Ovary (tissue), 10 donors: Measurements from ENCODE around the gene TAF11. TPM values are rescaled to one million over a fixed set of nuclear protein-coding genes. Genes with fewer than 3 reads are reported as not detected.
"Not testable (repeated sequence)": the region's sequence is repeated elsewhere in the genome, so short reads cannot be mapped to it uniquely, and the experiment has no call there.

Experiments used
- DNase-seq, 5 donors: peaks; one replicate each; pipeline ENCODE4 v3.0.0-alpha.2; 2019 to 2020
- H3K27ac ChIP-seq, 2 donors: fragments of 200-600 bp; one replicate each; pipeline versions ENCODE4 v1.5.1 to v1.8.0; 2019 to 2022
- H3K27me3 ChIP-seq: fragments of 200-600 bp; one replicate; pipeline ENCODE4 v1.8.0; 2022
- H3K36me3 ChIP-seq: fragments of 200-600 bp; sonication (generic); one replicate; pipeline ENCODE4 v1.5.1; 2019
- H3K4me1 ChIP-seq: one replicate; pipeline ENCODE4 v1.8.1; 2013; ENCODE audit warnings: mild to moderate bottlenecking, moderate library complexity; ENCODE audit not compliant: insufficient read depth
- H3K4me3 ChIP-seq: fragments of 200-600 bp; sonication (generic); one replicate; pipeline ENCODE4 v1.5.1; 2017
- H3K9me3 ChIP-seq, 2 donors: fragments of 200-600 bp in 1 of 2; sonication (generic) in 1 of 2; one replicate each; pipeline versions ENCODE4 v1.5.1 to v1.8.1; 2013 to 2019; ENCODE audit warnings: mild to moderate bottlenecking in 1 of 2, moderate library complexity in 1 of 2
- EP300 ChIP-seq: sonication (generic); formaldehyde crosslinking; IDR thresholded peaks from one replicate; pipeline ENCODE4 v1.6.1; 2017; ENCODE audit warnings: antibody characterized with exemption
- POLR2A ChIP-seq: fragments of 450-650 bp; IDR thresholded peaks from one replicate; pipeline ENCODE4 v1.6.1; 2017; ENCODE audit warnings: antibody characterized with exemption, mild to moderate bottlenecking, moderate library complexity
- WGBS, 3 donors: extraction: QIAGEN DNeasy Blood & Tissue Kit in 1 of 3; methylation state at CpG; one replicate each; pipeline versions ENCODE4 v1.1.5 to v1.1.7; 2013 to 2017; 5-methylcytosine and 5-hydroxymethylcytosine counted together
- intact Hi-C, 4 donors: fragments of 100-400 bp; cut with DNase I; formaldehyde crosslinking; loops; one replicate each; pipeline versions ENCODE4 v1.11.0 to v1.15.1; 2022 to 2023
- long read RNA-seq, 3 donors: library from polyadenylated mRNA in 2 of 3; unstranded in 2 of 3; transcript quantifications; one replicate each; pipeline ENCODE4 v2.0.0 and lab custom pipeline, GENCODE V29; 2021 to 2026
- polyA plus RNA-seq, 2 donors: library from polyadenylated mRNA; stranded (reverse); fragments of 200-250 nt in 1 of 2; fragments of 350-450 nt in 1 of 2; fragmentation: Illumina TruSeq in 1 of 2; extraction: RNeasy Lipid Tissue Mini Kit (QIAGEN cat#74804) in 1 of 2; gene quantifications; one replicate each; pipeline ENCODE4 v1.2.3, GENCODE V29; 2013 to 2014
- total RNA-seq, 7 donors: library from RNA; depleted of rRNA in 2 of 7; stranded (reverse); fragments of >200 nt in 2 of 7; fragmentation: NEBNext Ultra II Directional in 3 of 7; extraction: Animal tissue kit (Norgen Biotek cat#: 25700) in 3 of 7; gene quantifications; one replicate each; pipeline versions ENCODE4 v1.1.0 to v1.2.4, GENCODE V29; 2016 to 2023
- TF ChIP-seq, protein P1 (sequence below), 3 donors: fragments of 450-650 bp in 2 of 3; fragments of 200-600 bp in 1 of 3; IDR thresholded peaks; one replicate each; pipeline versions ENCODE4 v1.5.1 to v1.8.0; 2016 to 2022; ENCODE audit warnings: antibody characterized with exemption in 3 of 3, mild to moderate bottlenecking in 1 of 3
- donor health status: DM: no; HTN: no; CAD: no; lungs with moderate emphysema.
- donor health status: DM: no; HTN: no; CAD: no.
- donor health status: Bipolar disorder and iron deficiency.
- donor health status: DM: yes; HTN: yes; CAD: no.
- donor health status: DM: no; HTN: no; CAD: no.
- donor health status: DM: yes; HTN: yes; CAD: no.

The TAF11 gene, protein sequence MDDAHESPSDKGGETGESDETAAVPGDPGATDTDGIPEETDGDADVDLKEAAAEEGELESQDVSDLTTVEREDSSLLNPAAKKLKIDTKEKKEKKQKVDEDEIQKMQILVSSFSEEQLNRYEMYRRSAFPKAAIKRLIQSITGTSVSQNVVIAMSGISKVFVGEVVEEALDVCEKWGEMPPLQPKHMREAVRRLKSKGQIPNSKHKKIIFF
- 10 to 100 TPM; 16.0 to 25.0 (median 19.1) TPM for total RNA-seq
- polyA plus RNA-seq, result 10 to 100 TPM; 30.7 to 30.8 TPM
- long read RNA-seq, donor 1, transcript TAF11-201 (5 exons, 1,580 nt), result major isoform, 54 of 77 reads
- long read RNA-seq, donor 1, transcript TAF11-202 (4 exons, 1,465 nt), result minor isoform, 10 of 77 reads
- long read RNA-seq, donor 1, partial matches to known transcripts, result 6 of 77 reads
- long read RNA-seq, donor 1, other reads (novel, unspliced or antisense), result 7 of 77 reads
- long read RNA-seq, donor 2, transcript TAF11-201 (5 exons, 1,580 nt), result major isoform, 13 of 13 reads
- long read RNA-seq, donor 2, partial matches to known transcripts, result 0 of 13 reads
- long read RNA-seq, donor 2, other reads (novel, unspliced or antisense), result 0 of 13 reads
- long read RNA-seq, donor 3, transcript TAF11-201 (5 exons, 1,580 nt), result major isoform, 26 of 34 reads
- long read RNA-seq, donor 3, partial matches to known transcripts, result 4 of 34 reads
- long read RNA-seq, donor 3, other reads (novel, unspliced or antisense), result 2 of 34 reads

DNA sequence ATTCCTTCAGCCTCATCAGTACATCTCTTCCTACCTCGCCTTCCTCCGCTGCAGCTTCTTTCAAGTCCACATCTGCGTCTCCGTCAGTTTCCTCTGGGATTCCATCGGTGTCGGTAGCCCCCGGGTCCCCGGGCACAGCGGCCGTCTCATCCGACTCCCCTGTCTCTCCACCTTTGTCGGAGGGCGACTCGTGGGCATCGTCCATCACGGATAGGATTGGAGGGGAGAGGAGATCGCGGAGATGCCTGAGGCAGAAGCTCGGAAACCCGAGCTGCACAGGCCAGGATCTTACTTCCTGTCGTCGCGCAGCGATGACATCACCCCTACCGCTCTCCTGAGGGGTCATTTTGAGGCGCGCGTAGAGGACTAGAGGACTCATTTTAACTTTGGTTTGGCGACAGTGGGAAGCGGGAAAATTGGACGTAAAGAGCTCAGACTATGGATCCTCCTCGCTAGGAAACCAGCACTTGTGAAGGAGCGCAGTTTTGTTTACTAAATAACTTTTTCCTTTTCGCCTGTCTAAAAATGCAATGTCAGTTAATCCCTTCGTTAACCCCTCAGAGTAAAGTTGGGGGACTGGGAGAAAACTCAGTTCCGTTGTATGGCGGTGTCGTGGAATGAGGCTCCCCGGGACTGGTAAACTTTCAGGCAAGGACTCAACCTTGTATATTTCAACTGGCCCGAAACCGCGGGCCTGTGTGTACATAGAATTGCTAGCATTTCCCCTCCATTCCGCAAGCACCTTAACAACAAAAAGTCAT, at the start of gene TAF11:
Gene TAF11 (minus strand): TSS at position 290 of the 761 bp plus-strand sequence. CDS start 85 bp downstream, at position 205.
- 0 to 1% (median 1%) methylated on average over 43 of the region's 43 CpGs for WGBS, 3 donors
- intact Hi-C loops, result loop anchor here in 2 of 4 donors (5.0 to 10.0 kb wide), 2 partner anchors 97 to 131 kb away; partner anchors contain the start of gene SNRPC (in 1 of the 2)
- peak within 1 kb of the TSS; percentile 75 to 79 for H3K27ac ChIP-seq
- peak within 1 kb of the TSS; percentile 88 for H3K4me3 ChIP-seq
- H3K36me3 ChIP-seq, result no peaks in the 10 kb centered on the region
- TF ChIP-seq POLR2A (peak; percentile 83), EP300 (no peak)
- peaks cover 5% of the 10 kb centered on the region for H3K4me1 ChIP-seq
- no peaks in the 10 kb centered on the region for H3K27me3 ChIP-seq
- no peaks in the 10 kb centered on the region for H3K9me3 ChIP-seq
- peak; percentile 92 to 95 (median 93) for DNase-seq

DNA sequence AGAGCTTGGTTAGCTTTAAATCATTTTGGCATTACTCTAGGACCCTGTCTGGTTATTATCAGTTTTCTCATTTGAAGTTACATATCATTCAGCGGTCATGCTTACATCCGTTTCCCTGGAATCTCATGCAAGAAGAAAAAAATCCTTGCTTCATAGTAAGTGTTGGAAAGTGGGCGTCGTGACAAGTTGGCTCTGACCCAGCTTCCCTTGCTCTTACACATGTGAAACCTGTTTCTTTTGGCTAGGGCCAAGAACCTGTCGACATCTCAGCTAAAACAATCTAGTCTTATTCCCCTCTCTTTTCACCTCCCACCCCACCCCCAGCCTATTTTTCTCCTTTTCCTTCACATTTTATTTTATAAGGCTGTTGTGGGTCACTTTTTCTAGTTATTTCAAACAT, 46.7 kb upstream of the TAF11 start:
- H3K4me3 ChIP-seq, result no peak overlapping the region
- H3K27me3 ChIP-seq, result no peaks in the 10 kb centered on the region
- 6 to 17% (median 10%) methylated on average over 5 of the region's 5 CpGs for WGBS, 3 donors
- no peaks in the 10 kb centered on the region for H3K36me3 ChIP-seq
- TF ChIP-seq POLR2A (no peak), EP300 (no peak)
- TF ChIP-seq, protein P1, sequence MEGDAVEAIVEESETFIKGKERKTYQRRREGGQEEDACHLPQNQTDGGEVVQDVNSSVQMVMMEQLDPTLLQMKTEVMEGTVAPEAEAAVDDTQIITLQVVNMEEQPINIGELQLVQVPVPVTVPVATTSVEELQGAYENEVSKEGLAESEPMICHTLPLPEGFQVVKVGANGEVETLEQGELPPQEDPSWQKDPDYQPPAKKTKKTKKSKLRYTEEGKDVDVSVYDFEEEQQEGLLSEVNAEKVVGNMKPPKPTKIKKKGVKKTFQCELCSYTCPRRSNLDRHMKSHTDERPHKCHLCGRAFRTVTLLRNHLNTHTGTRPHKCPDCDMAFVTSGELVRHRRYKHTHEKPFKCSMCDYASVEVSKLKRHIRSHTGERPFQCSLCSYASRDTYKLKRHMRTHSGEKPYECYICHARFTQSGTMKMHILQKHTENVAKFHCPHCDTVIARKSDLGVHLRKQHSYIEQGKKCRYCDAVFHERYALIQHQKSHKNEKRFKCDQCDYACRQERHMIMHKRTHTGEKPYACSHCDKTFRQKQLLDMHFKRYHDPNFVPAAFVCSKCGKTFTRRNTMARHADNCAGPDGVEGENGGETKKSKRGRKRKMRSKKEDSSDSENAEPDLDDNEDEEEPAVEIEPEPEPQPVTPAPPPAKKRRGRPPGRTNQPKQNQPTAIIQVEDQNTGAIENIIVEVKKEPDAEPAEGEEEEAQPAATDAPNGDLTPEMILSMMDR (IDR thresholded peaks at IDR 0.05), result no peak
- H3K9me3 ChIP-seq, result no peaks in the 10 kb centered on the region
- intact Hi-C loops, result no loop called here
- peaks cover 23% of the 10 kb centered on the region for H3K4me1 ChIP-seq
- H3K27ac ChIP-seq, result no peak overlapping the region
- DNase-seq, result peak; percentile 86 to 96 (median 95)

- intact Hi-C loops, H3K9me3 ChIP-seq, H3K4me3 ChIP-seq, H3K27ac ChIP-seq, DNase-seq, H3K27me3 ChIP-seq, H3K36me3 ChIP-seq: not testable (repeated sequence)
- H3K4me1 ChIP-seq, result peaks cover 16% of the 10 kb centered on the region
- WGBS, 3 donors, result 92 to 94% (median 93%) methylated on average over 12 of the region's 12 CpGs
These were observed 44.4 kb upstream of the TAF11 start for GRCh38 chr6:34932202-34932601.

DNA sequence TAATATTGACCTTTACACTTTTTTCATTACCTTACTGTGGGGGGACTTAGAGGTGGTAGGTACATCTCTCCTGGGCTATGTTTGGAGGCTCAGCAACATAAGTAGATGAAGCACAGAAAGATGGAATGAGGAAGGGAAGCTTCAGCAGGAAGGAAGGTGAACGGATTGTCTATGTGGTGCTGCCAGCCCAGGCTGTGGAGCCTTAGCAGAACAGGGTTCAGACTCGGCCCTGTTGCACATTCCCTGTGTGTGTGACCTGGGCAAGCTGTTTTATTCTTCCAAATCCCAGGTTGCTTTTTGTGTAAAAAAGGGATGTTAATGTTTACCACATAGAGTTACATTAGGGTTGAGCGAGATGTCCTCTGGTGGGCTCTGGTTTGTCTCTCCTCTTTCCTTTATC, 42.4 kb upstream of the TAF11 start:
- H3K4me1 ChIP-seq, result peaks cover 13% of the 10 kb centered on the region
- peak in 1 of 5 donors; percentile 24 for DNase-seq
- intact Hi-C loops, result no loop called here
- H3K27me3 ChIP-seq, result no peaks in the 10 kb centered on the region
- WGBS, 3 donors, result 29 to 40% (median 35%) methylated on average over 3 of the region's 3 CpGs
- H3K9me3 ChIP-seq, result no peaks in the 10 kb centered on the region
- H3K4me3 ChIP-seq, result no peak overlapping the region
- TF ChIP-seq POLR2A (no peak), EP300 (no peak)
- TF ChIP-seq, protein P1 (IDR thresholded peaks at IDR 0.05), result no peak
- no peaks in the 10 kb centered on the region for H3K36me3 ChIP-seq
- peak overlapping the region in 1 of 2 donors; percentile 38 for H3K27ac ChIP-seq
